HEK293 (cell line): ENCODE results near the gene RNASET2.
A peak's percentile ranks its signal among the peaks of the same experiment; 100 is the strongest.

Experiments
- CTCF ChIA-PET: fragments of 350-600 bp; formaldehyde crosslinking; extraction: SDS; loops from one replicate; lab custom pipeline; 2021; ENCODE audit warnings: antibody characterized with exemption; lab: Yijun Ruan, JAX
- POLR2A ChIA-PET: fragments of 300-600 bp; formaldehyde crosslinking; extraction: SDS; loops from one replicate; lab custom pipeline; 2020; ENCODE audit warnings: antibody characterized with exemption, inconsistent platforms; lab: Yijun Ruan, JAX
- H3K27ac ChIP-seq: fragments of 200-500 bp; sonication (Bioruptor generic); 2 replicates; pipeline ENCODE4 v1.5.1; 2014; ENCODE audit warnings: low read depth, low read length, control low read depth, inconsistent platforms; ENCODE audit errors: extremely low read depth
- H3K36me3 ChIP-seq, 2 experiments: fragments of 200-500 bp in 1 of 2; sonication (Bioruptor generic) in 1 of 2; 1 replicate in 1 of 2; 2 replicates in 1 of 2; pipeline ENCODE4 v1.5.1; 2014 to 2017; ENCODE audit warnings: inconsistent platforms in 2 of 2, low read length in 2 of 2; ENCODE audit not compliant: control insufficient read depth in 2 of 2, insufficient read depth in 1 of 2
- H3K4me1 ChIP-seq: fragments of 200-500 bp; sonication (Bioruptor generic); 2 replicates; pipeline ENCODE4 v1.5.1; 2014; ENCODE audit warnings: mild to moderate bottlenecking, low read length, inconsistent platforms; ENCODE audit not compliant: control insufficient read depth, insufficient read depth
- H3K4me3 ChIP-seq: 2 replicates; pipeline ENCODE4 v1.5.1; 2011; ENCODE audit warnings: low read depth, mild to moderate bottlenecking, control low read depth, low read length, moderate library complexity
- H3K9me3 ChIP-seq: fragments of 200-500 bp; sonication (Bioruptor generic); 2 replicates; pipeline ENCODE4 v1.5.1; 2014; ENCODE audit warnings: low read depth, low read length, inconsistent platforms; ENCODE audit not compliant: control insufficient read depth, insufficient read depth
- PRDM10 ChIP-seq: fragments of 450-650 bp; formaldehyde crosslinking; IDR thresholded peaks from 2 replicates; pipeline ENCODE4 v1.5.1; 2016; ENCODE audit warnings: missing biosample characterization, missing genetic modification characterization
- PRDM4 ChIP-seq: fragments of 450-650 bp; formaldehyde crosslinking; IDR thresholded peaks from 2 replicates; pipeline ENCODE4 v1.5.1; 2017; ENCODE audit warnings: missing biosample characterization, missing genetic modification characterization
- SCRT1 ChIP-seq: fragments of 450-650 bp; formaldehyde crosslinking; IDR thresholded peaks from 2 replicates; pipeline ENCODE4 v1.5.1; 2016; ENCODE audit warnings: missing biosample characterization, missing genetic modification characterization, borderline replicate concordance
- ZNF155 ChIP-seq: fragments of 450-650 bp; formaldehyde crosslinking; IDR thresholded peaks from 2 replicates; pipeline ENCODE4 v1.5.1; 2016; ENCODE audit warnings: missing biosample characterization, missing genetic modification characterization
- ZNF19 ChIP-seq: fragments of 450-650 bp; formaldehyde crosslinking; IDR thresholded peaks from 2 replicates; pipeline ENCODE4; 2016; ENCODE audit warnings: missing biosample characterization, missing genetic modification characterization, low read depth
- ZNF391 ChIP-seq: fragments of 450-650 bp; formaldehyde crosslinking; IDR thresholded peaks from 2 replicates; pipeline ENCODE4 v1.5.1; 2016; ENCODE audit warnings: low read depth, missing biosample characterization, missing genetic modification characterization, borderline replicate concordance
- ZNF423 ChIP-seq: fragments of 450-650 bp; formaldehyde crosslinking; IDR thresholded peaks from 2 replicates; pipeline ENCODE4 v1.5.1; 2016; ENCODE audit warnings: missing biosample characterization, missing genetic modification characterization
- ZNF449 ChIP-seq: fragments of 450-650 bp; formaldehyde crosslinking; IDR thresholded peaks from 2 replicates; pipeline ENCODE4 v1.5.1; 2017; ENCODE audit warnings: missing biosample characterization, mild to moderate bottlenecking, missing genetic modification characterization, moderate library complexity
- ZNF518A ChIP-seq: fragments of 450-650 bp; formaldehyde crosslinking; conservative IDR thresholded peaks from 2 replicates; pipeline ENCODE4 v1.5.1; 2016; ENCODE audit warnings: low read depth, missing biosample characterization, missing genetic modification characterization
- ZNF626 ChIP-seq: fragments of 450-650 bp; sonication (Bioruptor Pico); formaldehyde crosslinking; IDR thresholded peaks from 2 replicates; pipeline ENCODE4 v1.5.1; 2018; ENCODE audit warnings: missing biosample characterization, missing genetic modification characterization, inconsistent platforms
- ZNF654 ChIP-seq: fragments of 450-650 bp; formaldehyde crosslinking; IDR thresholded peaks from 2 replicates; pipeline ENCODE4 v1.5.1; 2016; ENCODE audit warnings: low read depth, missing biosample characterization, missing genetic modification characterization
- TF ChIP-seq, protein P1 (sequence below): fragments of 450-650 bp; formaldehyde crosslinking; IDR thresholded peaks from 2 replicates; pipeline ENCODE4 v1.5.1; 2016; ENCODE audit warnings: missing biosample characterization, missing genetic modification characterization

RNASET2 gene

GRCh38 chr6:166996406-166996805 lies 40.1 kb upstream of the RNASET2 start:
- Histone ChIP-seq H3K27ac (no peak overlapping the region), H3K36me3 (peaks cover 0 to 49% of the 10 kb centered on the region in 2 experiments; a peak in 1 of 3 replicates), H3K9me3 (no peaks in the 10 kb centered on the region), H3K4me3 (no peak overlapping the region), H3K4me1 (peaks cover 5% of the 10 kb centered on the region)
- POLR2A ChIA-PET = no interaction called here
- no peak for TF ChIP-seq ZNF449 (tag by site-specific recombination)
- TF ChIP-seq ZNF19 (tag by site-specific recombination) = no peak
- no peak for TF ChIP-seq SCRT1 (tag by site-specific recombination)
- TF ChIP-seq ZNF626 = no peak
- no peak for TF ChIP-seq ZNF391
- CTCF ChIA-PET = interaction anchor here (0.6 to 1.2 kb wide), 6 partner anchors 8 to 419 kb away, joined by 3 to 4 read pairs (median 4); partner anchors contain the start of gene RNASET2

GRCh38 chr6:166989427-166990032 lies 33.2 kb upstream of the RNASET2 start:
- CTCF ChIA-PET = interaction anchor here (0.6 to 3.0 kb wide), 29 partner anchors 9 to 891 kb away, joined by 3 to 33 read pairs (median 4); partner anchors contain the start of genes CEP43 and RNASET2
- Histone ChIP-seq H3K4me1 (no peaks in the 10 kb centered on the region), H3K36me3 (peaks cover 0 to 32% of the 10 kb centered on the region in 2 experiments; a peak in 2 of 3 replicates), H3K9me3 (no peaks in the 10 kb centered on the region), H3K4me3 (no peak overlapping the region), H3K27ac (no peak overlapping the region)
- TF ChIP-seq, protein P1, sequence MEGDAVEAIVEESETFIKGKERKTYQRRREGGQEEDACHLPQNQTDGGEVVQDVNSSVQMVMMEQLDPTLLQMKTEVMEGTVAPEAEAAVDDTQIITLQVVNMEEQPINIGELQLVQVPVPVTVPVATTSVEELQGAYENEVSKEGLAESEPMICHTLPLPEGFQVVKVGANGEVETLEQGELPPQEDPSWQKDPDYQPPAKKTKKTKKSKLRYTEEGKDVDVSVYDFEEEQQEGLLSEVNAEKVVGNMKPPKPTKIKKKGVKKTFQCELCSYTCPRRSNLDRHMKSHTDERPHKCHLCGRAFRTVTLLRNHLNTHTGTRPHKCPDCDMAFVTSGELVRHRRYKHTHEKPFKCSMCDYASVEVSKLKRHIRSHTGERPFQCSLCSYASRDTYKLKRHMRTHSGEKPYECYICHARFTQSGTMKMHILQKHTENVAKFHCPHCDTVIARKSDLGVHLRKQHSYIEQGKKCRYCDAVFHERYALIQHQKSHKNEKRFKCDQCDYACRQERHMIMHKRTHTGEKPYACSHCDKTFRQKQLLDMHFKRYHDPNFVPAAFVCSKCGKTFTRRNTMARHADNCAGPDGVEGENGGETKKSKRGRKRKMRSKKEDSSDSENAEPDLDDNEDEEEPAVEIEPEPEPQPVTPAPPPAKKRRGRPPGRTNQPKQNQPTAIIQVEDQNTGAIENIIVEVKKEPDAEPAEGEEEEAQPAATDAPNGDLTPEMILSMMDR (tag by site-specific recombination) = 0 out of 2 replicates have a peak, but pooled peaks have one; percentile 20
- TF ChIP-seq ZNF654 (0 out of 2 replicates have a peak, but pooled peaks have one; percentile 10), ZNF518A (tag by site-specific recombination) (no peak)
- POLR2A ChIA-PET = interaction anchor here (0.8 to 2.6 kb wide), 2 partner anchors 9 to 33 kb away, joined by 3 to 29 read pairs; partner anchors contain the start of genes CEP43 and RNASET2

GRCh38 chr6:166988674-166989201 lies 32.4 kb upstream of the RNASET2 start:
- Histone ChIP-seq H3K27ac (no peak overlapping the region), H3K36me3 (peaks cover 0 to 27% of the 10 kb centered on the region in 2 experiments; a peak in 2 of 3 replicates), H3K9me3 (no peaks in the 10 kb centered on the region), H3K4me3 (no peak overlapping the region), H3K4me1 (no peaks in the 10 kb centered on the region)
- CTCF ChIA-PET = interaction anchor here (0.6 to 3.0 kb wide), 19 partner anchors 8 to 711 kb away, joined by 3 to 33 read pairs (median 6); partner anchors contain the start of gene CEP43
- POLR2A ChIA-PET = interaction anchor here (0.8 to 2.6 kb wide), 2 partner anchors 10 to 32 kb away, joined by 3 to 29 read pairs; partner anchors contain the start of genes CEP43 and RNASET2
- TF ChIP-seq ZNF423 (tag by site-specific recombination) = 0 out of 2 replicates have a peak, but pooled peaks have one; percentile 22
- peak; percentile 75 for TF ChIP-seq PRDM4 (tag by site-specific recombination)
- no peak for TF ChIP-seq ZNF155 (tag by site-specific recombination)
- peak; percentile 43 for TF ChIP-seq PRDM10 (tag by site-specific recombination)
